ENCODE results near the gene PDGFD.
A peak's percentile ranks its signal among the peaks of the same experiment; 100 is the strongest.
"Not testable (repeated sequence)": the region's sequence is repeated elsewhere in the genome, so short reads cannot be mapped to it uniquely, and the experiment has no call there.

Gene PDGFD

GRCh38 chr11:104051778-104052177 lies 112.2 kb downstream of the PDGFD start:
- no peak for DNase-seq

GRCh38 chr11:104049116-104049515 lies 114.8 kb downstream of the PDGFD start:
- DNase-seq, result no peak

- not testable (repeated sequence) for DNase-seq
Observed at GRCh38 chr11:104046858-104047257, 117.1 kb downstream of the PDGFD start.

- no peak for DNase-seq
Observed at GRCh38 chr11:104046331-104046730, 117.6 kb downstream of the PDGFD start.

- DNase-seq, result peak; percentile 61
Observed at GRCh38 chr11:104043678-104044239, 120.2 kb downstream of the PDGFD start.

- DNase-seq, result no peak
Observed at GRCh38 chr11:104043142-104043541, 120.8 kb downstream of the PDGFD start.

GRCh38 chr11:104041792-104042191 lies 122.2 kb downstream of the PDGFD start:
- DNase-seq, result no peak

- no peak for DNase-seq
Observed at GRCh38 chr11:104036995-104037394, 127.0 kb downstream of the PDGFD start.

- DNase-seq, result no peak
Observed at GRCh38 chr11:104036588-104036987, 127.4 kb downstream of the PDGFD start, which contains the start of gene DDI1. DDI1 (plus strand) TSS chr11:104036640; CDS start chr11:104036823, 183 bp downstream.

GRCh38 chr11:104033561-104033960 lies 130.4 kb downstream of the PDGFD start:
- no peak for DNase-seq

GRCh38 chr11:104033134-104033533 lies 130.8 kb downstream of the PDGFD start:
- peak; percentile 85 for DNase-seq

- DNase-seq, result peak; percentile 18
Observed at GRCh38 chr11:104028476-104029263, 135.3 kb downstream of the PDGFD start.

- DNase-seq, result no peak
Observed at GRCh38 chr11:104024572-104024971, 139.4 kb downstream of the PDGFD start.

- DNase-seq, result no peak
Observed at GRCh38 chr11:104015649-104016415, 148.1 kb downstream of the PDGFD start.

GRCh38 chr11:104011044-104011443 lies 152.9 kb downstream of the PDGFD start:
- peak; percentile 44 for DNase-seq

GRCh38 chr11:104009744-104010143 lies 154.2 kb downstream of the PDGFD start:
- DNase-seq, result no peak

GRCh38 chr11:104005234-104005855 lies 158.6 kb downstream of the PDGFD start:
- no peak for DNase-seq

GRCh38 chr11:104003491-104003890 lies 160.5 kb downstream of the PDGFD start:
- peak; percentile 79 for DNase-seq

GRCh38 chr11:104001561-104002056 lies 162.3 kb downstream of the PDGFD start:
- DNase-seq, result peak; percentile 75

- peak; percentile 93 for DNase-seq
Observed at GRCh38 chr11:104000798-104001197, 163.1 kb downstream of the PDGFD start.

GRCh38 chr11:103998826-103999508 lies 165.0 kb downstream of the PDGFD start:
- no peak for DNase-seq

GRCh38 chr11:103997082-103997481 lies 166.9 kb downstream of the PDGFD start:
- DNase-seq, result no peak
